ENCODE measurements around the gene KRTAP2-1.

The KRTAP2-1 gene

DNA sequence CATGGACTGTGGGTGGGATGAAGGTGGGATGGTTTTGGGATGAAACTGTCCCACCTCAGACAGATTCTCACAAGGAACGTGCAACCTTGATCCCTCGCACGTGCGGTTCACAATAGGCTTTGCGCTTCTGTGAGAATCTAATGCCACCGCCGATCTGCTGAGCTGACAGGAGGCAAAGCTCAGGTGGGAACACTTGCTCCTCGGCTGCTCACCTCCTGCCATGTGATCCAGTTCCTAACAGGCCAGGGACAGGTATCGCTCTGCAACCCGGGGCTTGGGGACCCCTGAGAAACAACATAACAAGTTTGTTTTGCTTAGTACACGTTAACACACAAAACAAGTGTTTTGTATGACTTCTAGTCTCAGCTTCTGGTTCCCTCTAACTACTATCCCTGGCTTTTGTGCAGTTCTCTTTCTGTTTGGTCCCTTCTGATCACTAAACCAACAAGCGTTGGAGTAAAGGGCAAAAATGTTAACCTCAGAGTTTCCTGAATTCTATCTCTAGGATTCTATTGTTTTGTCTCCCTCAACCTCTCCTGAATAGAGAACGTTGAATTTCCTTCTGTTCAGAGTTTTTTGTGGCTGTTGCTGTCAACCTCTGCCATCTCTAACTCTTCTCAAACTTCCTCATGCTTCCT lies 30.4 kb downstream of the KRTAP2-1 start:
- H3K4me3 ChIP-seq (ENCODE audit: low read depth, low read length) = no peak overlapping the region
- TF ChIP-seq, protein P1, sequence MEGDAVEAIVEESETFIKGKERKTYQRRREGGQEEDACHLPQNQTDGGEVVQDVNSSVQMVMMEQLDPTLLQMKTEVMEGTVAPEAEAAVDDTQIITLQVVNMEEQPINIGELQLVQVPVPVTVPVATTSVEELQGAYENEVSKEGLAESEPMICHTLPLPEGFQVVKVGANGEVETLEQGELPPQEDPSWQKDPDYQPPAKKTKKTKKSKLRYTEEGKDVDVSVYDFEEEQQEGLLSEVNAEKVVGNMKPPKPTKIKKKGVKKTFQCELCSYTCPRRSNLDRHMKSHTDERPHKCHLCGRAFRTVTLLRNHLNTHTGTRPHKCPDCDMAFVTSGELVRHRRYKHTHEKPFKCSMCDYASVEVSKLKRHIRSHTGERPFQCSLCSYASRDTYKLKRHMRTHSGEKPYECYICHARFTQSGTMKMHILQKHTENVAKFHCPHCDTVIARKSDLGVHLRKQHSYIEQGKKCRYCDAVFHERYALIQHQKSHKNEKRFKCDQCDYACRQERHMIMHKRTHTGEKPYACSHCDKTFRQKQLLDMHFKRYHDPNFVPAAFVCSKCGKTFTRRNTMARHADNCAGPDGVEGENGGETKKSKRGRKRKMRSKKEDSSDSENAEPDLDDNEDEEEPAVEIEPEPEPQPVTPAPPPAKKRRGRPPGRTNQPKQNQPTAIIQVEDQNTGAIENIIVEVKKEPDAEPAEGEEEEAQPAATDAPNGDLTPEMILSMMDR (IDR thresholded peaks at IDR 0.05; ENCODE audit: control insufficient read depth, extremely low read depth, insufficient read depth) = no peak
- DNase-seq (ENCODE audit: low read depth) = no peak

DNA sequence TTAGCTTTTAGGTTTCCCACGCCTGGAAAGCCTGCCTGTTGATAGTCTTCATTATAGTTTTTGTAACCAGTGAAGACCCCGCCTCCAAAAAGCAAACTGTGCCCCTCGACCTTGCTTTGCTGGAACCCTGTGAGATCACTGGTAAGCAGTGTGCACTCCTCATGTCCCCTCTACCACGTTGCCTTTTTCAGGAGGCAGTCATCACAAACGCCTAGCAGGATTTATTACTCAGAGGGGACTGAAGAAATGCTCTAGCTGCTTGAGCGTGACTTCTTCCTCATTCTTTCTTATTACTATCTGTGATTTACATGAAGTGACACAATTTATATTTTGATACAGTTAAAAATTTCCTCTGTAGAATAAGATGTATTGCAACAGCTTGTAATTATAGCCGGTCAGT lies 31.7 kb downstream of the KRTAP2-1 start:
- no peak overlapping the region for H3K4me3 ChIP-seq (ENCODE audit: low read depth, low read length)
- TF ChIP-seq, protein P1 (IDR thresholded peaks at IDR 0.05; ENCODE audit: control insufficient read depth, extremely low read depth, insufficient read depth) = no peak
- DNase-seq (ENCODE audit: low read depth) = no peak

DNA sequence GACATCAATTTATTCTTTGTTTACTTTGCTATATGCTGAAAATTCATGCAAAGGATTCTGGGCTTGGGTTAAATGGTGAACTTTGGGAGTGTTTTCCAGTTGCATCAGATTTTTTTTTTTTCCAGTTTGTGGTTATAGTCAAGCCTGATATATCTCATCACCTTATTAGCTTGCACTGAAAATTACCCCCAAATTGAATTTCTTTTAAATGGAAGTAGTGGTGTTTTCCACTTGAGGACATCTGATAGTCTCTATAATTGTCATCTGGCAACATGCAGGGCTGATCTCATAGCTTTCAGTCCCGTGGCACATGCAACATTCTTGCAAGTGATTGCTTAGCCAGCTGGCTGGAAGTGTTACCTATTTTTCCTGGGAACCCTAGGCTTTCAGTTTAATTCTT lies 33.5 kb downstream of the KRTAP2-1 start:
- no peak for DNase-seq (ENCODE audit: low read depth)

DNA sequence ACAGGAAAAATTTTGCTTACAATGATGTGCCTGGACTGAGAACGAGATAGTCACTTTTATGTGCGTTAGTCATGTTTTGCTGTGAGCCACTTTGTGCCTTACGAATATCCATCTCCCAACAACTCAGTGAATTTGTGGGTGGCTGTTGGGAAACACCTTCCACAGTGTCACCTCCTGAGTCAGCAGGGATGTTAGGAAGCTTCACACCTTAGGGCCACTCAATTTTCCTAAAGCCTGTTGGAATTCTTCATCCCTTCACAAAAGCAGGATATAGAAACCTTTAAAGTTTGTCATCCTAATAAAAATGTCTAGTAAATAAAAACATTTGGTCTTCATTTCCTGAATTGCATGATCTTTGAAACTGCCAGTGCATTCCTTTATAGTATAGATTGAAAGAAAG lies 33.9 kb downstream of the KRTAP2-1 start:
- H3K4me3 ChIP-seq (ENCODE audit: low read depth, low read length) = no peak overlapping the region
- no peak for DNase-seq (ENCODE audit: low read depth)
- TF ChIP-seq, protein P1 (IDR thresholded peaks at IDR 0.05; ENCODE audit: control insufficient read depth, extremely low read depth, insufficient read depth) = no peak

More for the DNA sequence above, 33.5 kb downstream of the KRTAP2-1 start:
- TF ChIP-seq, protein P1 (IDR thresholded peaks at IDR 0.05; ENCODE audit: control insufficient read depth, extremely low read depth, insufficient read depth) = no peak
- H3K4me3 ChIP-seq (ENCODE audit: low read depth, low read length) = no peak overlapping the region

DNA sequence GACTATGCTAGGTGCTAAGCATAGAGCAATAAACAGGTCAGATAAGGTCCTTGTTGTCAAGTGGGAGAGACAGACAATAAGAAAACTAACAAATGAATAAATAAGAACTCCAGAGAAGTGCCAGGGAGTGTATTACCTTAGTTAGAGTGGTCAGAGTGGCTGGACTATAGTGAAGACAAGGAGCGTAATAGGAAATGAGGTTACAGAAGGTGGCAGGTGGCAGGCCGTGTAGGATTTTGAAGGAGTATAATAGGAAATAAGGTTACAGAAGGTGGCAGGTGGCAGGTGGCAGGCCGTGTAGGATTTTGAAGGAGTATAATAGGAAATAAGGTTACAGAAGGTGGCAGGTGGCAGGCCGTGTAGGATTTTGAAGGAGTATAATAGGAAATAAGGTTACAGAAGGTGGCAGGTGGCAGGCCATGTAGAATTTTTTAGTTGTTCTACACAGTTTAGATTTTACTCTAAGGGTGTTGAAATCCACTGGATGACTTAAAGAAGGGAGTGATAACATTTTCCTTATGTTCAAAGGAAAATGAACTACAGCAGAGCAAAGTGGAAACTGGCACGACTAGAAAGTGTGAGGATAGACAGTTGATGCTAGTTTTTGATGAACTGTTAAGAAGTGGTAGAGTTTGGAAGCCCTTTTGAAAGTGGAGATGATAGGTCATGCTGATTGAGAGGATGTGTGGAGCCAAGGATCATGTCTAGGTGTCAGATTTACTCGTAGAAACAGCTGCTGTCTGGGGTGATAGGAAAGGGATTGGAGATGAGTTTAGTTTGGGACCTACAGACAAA lies 34.6 kb downstream of the KRTAP2-1 start:
- no peak overlapping the region for H3K4me3 ChIP-seq (ENCODE audit: low read depth, low read length)
- TF ChIP-seq, protein P1 (IDR thresholded peaks at IDR 0.05; ENCODE audit: control insufficient read depth, extremely low read depth, insufficient read depth) = no peak
- DNase-seq (ENCODE audit: low read depth) = no peak

DNA sequence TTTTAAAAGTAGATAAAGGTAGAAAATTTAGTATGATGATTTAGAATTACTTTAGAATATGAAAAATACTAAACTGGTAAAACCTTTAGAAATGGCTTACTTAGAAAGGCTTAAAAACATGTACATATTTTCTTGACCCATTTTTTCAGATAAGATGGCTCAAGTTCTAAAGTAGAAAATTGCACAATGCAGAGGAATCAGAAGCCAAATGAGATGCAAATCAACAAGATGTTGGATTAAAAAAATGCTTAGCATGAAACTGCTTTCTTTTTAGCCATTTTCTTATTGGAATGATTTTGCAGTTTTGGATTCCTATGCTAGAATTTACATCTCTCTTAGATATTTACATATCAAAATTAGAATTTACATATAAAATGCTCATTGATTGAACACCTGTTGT lies 36.7 kb downstream of the KRTAP2-1 start:
- TF ChIP-seq, protein P1 (IDR thresholded peaks at IDR 0.05; ENCODE audit: control insufficient read depth, extremely low read depth, insufficient read depth) = no peak
- no peak overlapping the region for H3K4me3 ChIP-seq (ENCODE audit: low read depth, low read length)
- DNase-seq (ENCODE audit: low read depth) = no peak
